ENCODE data around the gene SCLT1.

Gene SCLT1

GRCh38 chr4:128862608-128863311, 230.6 kb downstream of the SCLT1 start:
- H3K27me3 ChIP-seq (ENCODE audit: control insufficient read depth in 1 of 2, insufficient read depth in 2 of 2, low read length in 2 of 2), result no peaks in the 10 kb centered on the region
- no peaks in the 10 kb centered on the region for H3K9me3 ChIP-seq (ENCODE audit: control insufficient read depth in 2 of 2, low read length in 2 of 2)
- H3K9ac ChIP-seq (ENCODE audit: low read length in 2 of 2), result peak overlapping the region in 1 of 2 donors; percentile 47
- peaks cover 30% of the 10 kb centered on the region for H3K4me1 ChIP-seq (ENCODE audit: control insufficient read depth, insufficient read depth, low read length)
- H3K27ac ChIP-seq (ENCODE audit: low read length), result no peak overlapping the region
- no peak overlapping the region for H3K4me3 ChIP-seq (ENCODE audit: low read length in 2 of 2)
- H3K36me3 ChIP-seq (ENCODE audit: control insufficient read depth in 2 of 2, insufficient read depth in 2 of 2, low read length in 2 of 2), result peaks cover 32 to 50% of the 10 kb centered on the region in 2 donors

GRCh38 chr4:128861856-128862518, 231.4 kb downstream of the SCLT1 start:
- H3K4me1 ChIP-seq (ENCODE audit: control insufficient read depth, insufficient read depth, low read length), result peaks cover 30% of the 10 kb centered on the region
- H3K4me3 ChIP-seq (ENCODE audit: low read length in 2 of 2), result no peak overlapping the region
- peaks cover 33 to 53% of the 10 kb centered on the region in 2 donors for H3K36me3 ChIP-seq (ENCODE audit: control insufficient read depth in 2 of 2, insufficient read depth in 2 of 2, low read length in 2 of 2)
- no peaks in the 10 kb centered on the region for H3K27me3 ChIP-seq (ENCODE audit: control insufficient read depth in 1 of 2, insufficient read depth in 2 of 2, low read length in 2 of 2)
- H3K9me3 ChIP-seq (ENCODE audit: control insufficient read depth in 2 of 2, low read length in 2 of 2), result no peaks in the 10 kb centered on the region
- no peak overlapping the region for H3K9ac ChIP-seq (ENCODE audit: low read length in 2 of 2)
- no peak overlapping the region for H3K27ac ChIP-seq (ENCODE audit: low read length)

GRCh38 chr4:128859887-128860677, 233.3 kb downstream of the SCLT1 start:
- H3K27ac ChIP-seq (ENCODE audit: low read length), result peak overlapping the region; percentile 46
- H3K4me3 ChIP-seq (ENCODE audit: low read length in 2 of 2), result no peak overlapping the region
- peak overlapping the region in 1 of 2 donors; percentile 10 for H3K9ac ChIP-seq (ENCODE audit: low read length in 2 of 2)
- no peaks in the 10 kb centered on the region for H3K9me3 ChIP-seq (ENCODE audit: control insufficient read depth in 2 of 2, low read length in 2 of 2)
- no peaks in the 10 kb centered on the region for H3K27me3 ChIP-seq (ENCODE audit: control insufficient read depth in 1 of 2, insufficient read depth in 2 of 2, low read length in 2 of 2)
- H3K36me3 ChIP-seq (ENCODE audit: control insufficient read depth in 2 of 2, insufficient read depth in 2 of 2, low read length in 2 of 2), result peaks cover 50 to 63% of the 10 kb centered on the region in 2 donors
- H3K4me1 ChIP-seq (ENCODE audit: control insufficient read depth, insufficient read depth, low read length), result peaks cover 30% of the 10 kb centered on the region

GRCh38 chr4:128858879-128859671, 234.3 kb downstream of the SCLT1 start:
- Histone ChIP-seq H3K4me3 (ENCODE audit: low read length in 2 of 2) (peak overlapping the region in 1 of 2 donors; percentile 8), H3K27me3 (ENCODE audit: control insufficient read depth in 1 of 2, insufficient read depth in 2 of 2, low read length in 2 of 2) (no peaks in the 10 kb centered on the region), H3K36me3 (ENCODE audit: control insufficient read depth in 2 of 2, insufficient read depth in 2 of 2, low read length in 2 of 2) (peaks cover 46 to 64% of the 10 kb centered on the region in 2 donors), H3K9me3 (ENCODE audit: control insufficient read depth in 2 of 2, low read length in 2 of 2) (no peaks in the 10 kb centered on the region), H3K27ac (ENCODE audit: low read length) (no peak overlapping the region), H3K9ac (ENCODE audit: low read length in 2 of 2) (no peak overlapping the region), H3K4me1 (ENCODE audit: control insufficient read depth, insufficient read depth, low read length) (peaks cover 30% of the 10 kb centered on the region)

- peaks cover 41 to 72% of the 10 kb centered on the region in 2 donors for H3K36me3 ChIP-seq (ENCODE audit: control insufficient read depth in 2 of 2, insufficient read depth in 2 of 2, low read length in 2 of 2)
- H3K4me1 ChIP-seq (ENCODE audit: control insufficient read depth, insufficient read depth, low read length), result peaks cover 21% of the 10 kb centered on the region
- H3K9ac ChIP-seq (ENCODE audit: low read length in 2 of 2), result no peak overlapping the region
- no peak overlapping the region for H3K27ac ChIP-seq (ENCODE audit: low read length)
- H3K4me3 ChIP-seq (ENCODE audit: low read length in 2 of 2), result no peak overlapping the region
- no peaks in the 10 kb centered on the region for H3K9me3 ChIP-seq (ENCODE audit: control insufficient read depth in 2 of 2, low read length in 2 of 2)
- H3K27me3 ChIP-seq (ENCODE audit: control insufficient read depth in 1 of 2, insufficient read depth in 2 of 2, low read length in 2 of 2), result no peaks in the 10 kb centered on the region
Measured at GRCh38 chr4:128856246-128856645, 237.1 kb downstream of the SCLT1 start.

GRCh38 chr4:128855621-128856020, 237.7 kb downstream of the SCLT1 start:
- Histone ChIP-seq H3K4me3 (ENCODE audit: low read length in 2 of 2) (no peak overlapping the region), H3K27me3 (ENCODE audit: control insufficient read depth in 1 of 2, insufficient read depth in 2 of 2, low read length in 2 of 2) (no peaks in the 10 kb centered on the region), H3K27ac (ENCODE audit: low read length) (no peak overlapping the region), H3K9ac (ENCODE audit: low read length in 2 of 2) (no peak overlapping the region), H3K4me1 (ENCODE audit: control insufficient read depth, insufficient read depth, low read length) (peaks cover 15% of the 10 kb centered on the region), H3K9me3 (ENCODE audit: control insufficient read depth in 2 of 2, low read length in 2 of 2) (no peaks in the 10 kb centered on the region), H3K36me3 (ENCODE audit: control insufficient read depth in 2 of 2, insufficient read depth in 2 of 2, low read length in 2 of 2) (peaks cover 45 to 66% of the 10 kb centered on the region in 2 donors)

GRCh38 chr4:128854433-128854832, 238.9 kb downstream of the SCLT1 start:
- Histone ChIP-seq H3K27me3 (ENCODE audit: control insufficient read depth in 1 of 2, insufficient read depth in 2 of 2, low read length in 2 of 2) (no peaks in the 10 kb centered on the region), H3K27ac (ENCODE audit: low read length) (no peak overlapping the region), H3K4me1 (ENCODE audit: control insufficient read depth, insufficient read depth, low read length) (peaks cover 8% of the 10 kb centered on the region), H3K36me3 (ENCODE audit: control insufficient read depth in 2 of 2, insufficient read depth in 2 of 2, low read length in 2 of 2) (peaks cover 50 to 74% of the 10 kb centered on the region in 2 donors), H3K9me3 (ENCODE audit: control insufficient read depth in 2 of 2, low read length in 2 of 2) (no peaks in the 10 kb centered on the region), H3K9ac (ENCODE audit: low read length in 2 of 2) (no peak overlapping the region), H3K4me3 (ENCODE audit: low read length in 2 of 2) (no peak overlapping the region)

GRCh38 chr4:128853741-128854140, 239.6 kb downstream of the SCLT1 start:
- H3K9me3 ChIP-seq (ENCODE audit: control insufficient read depth in 2 of 2, low read length in 2 of 2), result no peaks in the 10 kb centered on the region
- no peak overlapping the region for H3K27ac ChIP-seq (ENCODE audit: low read length)
- no peaks in the 10 kb centered on the region for H3K27me3 ChIP-seq (ENCODE audit: control insufficient read depth in 1 of 2, insufficient read depth in 2 of 2, low read length in 2 of 2)
- H3K9ac ChIP-seq (ENCODE audit: low read length in 2 of 2), result no peak overlapping the region
- H3K4me1 ChIP-seq (ENCODE audit: control insufficient read depth, insufficient read depth, low read length), result peaks cover 1% of the 10 kb centered on the region
- peaks cover 55 to 78% of the 10 kb centered on the region in 2 donors for H3K36me3 ChIP-seq (ENCODE audit: control insufficient read depth in 2 of 2, insufficient read depth in 2 of 2, low read length in 2 of 2)
- H3K4me3 ChIP-seq (ENCODE audit: low read length in 2 of 2), result no peak overlapping the region

GRCh38 chr4:128850252-128850651, 243.1 kb downstream of the SCLT1 start:
- H3K9me3 ChIP-seq (ENCODE audit: control insufficient read depth in 2 of 2, low read length in 2 of 2), result no peaks in the 10 kb centered on the region
- no peaks in the 10 kb centered on the region for H3K27me3 ChIP-seq (ENCODE audit: control insufficient read depth in 1 of 2, insufficient read depth in 2 of 2, low read length in 2 of 2)
- H3K27ac ChIP-seq (ENCODE audit: low read length), result no peak overlapping the region
- H3K9ac ChIP-seq (ENCODE audit: low read length in 2 of 2), result no peak overlapping the region
- H3K4me3 ChIP-seq (ENCODE audit: low read length in 2 of 2), result no peak overlapping the region
- peaks cover 47 to 71% of the 10 kb centered on the region in 2 donors for H3K36me3 ChIP-seq (ENCODE audit: control insufficient read depth in 2 of 2, insufficient read depth in 2 of 2, low read length in 2 of 2)
- H3K4me1 ChIP-seq (ENCODE audit: control insufficient read depth, insufficient read depth, low read length), result peaks cover 5% of the 10 kb centered on the region

GRCh38 chr4:128848461-128848860, 244.9 kb downstream of the SCLT1 start:
- H3K9me3 ChIP-seq (ENCODE audit: control insufficient read depth in 2 of 2, low read length in 2 of 2), result no peaks in the 10 kb centered on the region
- no peak overlapping the region for H3K9ac ChIP-seq (ENCODE audit: low read length in 2 of 2)
- H3K4me1 ChIP-seq (ENCODE audit: control insufficient read depth, insufficient read depth, low read length), result peaks cover 18% of the 10 kb centered on the region
- no peak overlapping the region for H3K27ac ChIP-seq (ENCODE audit: low read length)
- H3K36me3 ChIP-seq (ENCODE audit: control insufficient read depth in 2 of 2, insufficient read depth in 2 of 2, low read length in 2 of 2), result peaks cover 53 to 67% of the 10 kb centered on the region in 2 donors
- no peaks in the 10 kb centered on the region for H3K27me3 ChIP-seq (ENCODE audit: control insufficient read depth in 1 of 2, insufficient read depth in 2 of 2, low read length in 2 of 2)
- no peak overlapping the region for H3K4me3 ChIP-seq (ENCODE audit: low read length in 2 of 2)
